ENCODE results near the gene TMED10. TPM values are rescaled to one million over a fixed set of nuclear protein-coding genes. Genes with fewer than 3 reads are reported as not detected.

Gene TMED10
- total and polyA plus RNA-seq, 2 donors (not counting 3 experiments of a cell fraction or from before 2014, with no cell fraction given), result 338 to 342 TPM

DNA sequence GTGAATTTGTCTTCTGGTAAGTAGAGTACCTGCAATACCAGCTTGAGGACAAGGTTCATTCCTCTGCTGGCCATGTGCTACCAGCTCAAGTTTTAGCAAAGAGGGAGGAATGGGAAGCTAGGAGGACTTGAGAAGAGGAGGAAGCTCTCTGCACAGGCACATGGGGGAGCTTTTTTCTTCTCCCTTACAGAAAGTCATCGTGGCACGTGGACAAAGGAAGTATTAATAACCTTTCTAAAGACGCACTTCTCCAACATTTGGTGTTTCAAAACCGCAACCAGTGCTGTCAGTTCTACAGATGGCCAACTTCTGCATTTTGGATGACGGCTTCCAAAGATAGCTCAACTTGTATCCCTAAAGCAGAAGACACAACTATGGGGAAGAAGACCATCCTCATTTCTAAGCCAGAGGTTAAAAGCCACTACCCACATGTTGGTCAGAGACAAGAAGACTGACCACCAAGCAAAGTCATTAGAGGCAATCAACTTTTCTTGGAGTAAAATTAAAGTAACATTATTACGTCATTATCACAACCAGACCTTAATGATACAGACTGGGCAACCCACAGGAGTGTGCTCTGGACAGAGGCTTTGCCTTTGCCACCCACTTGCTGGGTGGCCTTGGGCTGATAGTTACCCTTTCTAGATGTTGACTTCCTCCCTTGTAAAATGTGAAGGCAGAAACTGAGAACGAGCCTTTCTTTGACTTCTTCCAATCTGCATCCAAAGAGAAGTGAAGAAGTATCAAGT, 12.3 kb upstream of the TMED10 start:
- Histone ChIP-seq H3K4me3 (replicated peaks in 1 of 3; ENCODE audit: insufficient read depth in 1 of 3, low read depth in 1 of 3, low read length in 3 of 3) (no peak overlapping the region), H4K20me1 (replicated peaks; ENCODE audit: control insufficient read depth, extremely low read depth, insufficient read depth, low read length) (no peaks in the 10 kb centered on the region), H3K4me2 (ENCODE audit: insufficient read depth, low read length) (no peak overlapping the region), H3K9me1 (replicated peaks; ENCODE audit: control insufficient read depth, extremely low read depth, insufficient read depth, low read length) (no peaks in the 10 kb centered on the region), H3K9me3 (replicated peaks; ENCODE audit: control insufficient read depth, insufficient read depth, low read length) (no peaks in the 10 kb centered on the region), H2AFZ (ENCODE audit: low read depth, low read length) (no peak overlapping the region), H3K4me1 (ENCODE audit: control insufficient read depth, extremely low read depth, insufficient read depth, low read length) (no peaks in the 10 kb centered on the region), H3K9ac (replicated peaks; ENCODE audit: extremely low read depth, insufficient read depth, low read length) (no peak overlapping the region), H3K36me3 (ENCODE audit: control insufficient read depth in 2 of 2, extremely low read depth in 1 of 2, insufficient read depth in 2 of 2, low read length in 2 of 2) (no peaks in the 10 kb centered on the region), H3K27me3 (ENCODE audit: control insufficient read depth in 2 of 2, insufficient read depth in 2 of 2, low read length in 2 of 2) (peaks cover 0 to 4% of the 10 kb centered on the region in 2 experiments), H3K79me2 (ENCODE audit: control insufficient read depth, insufficient read depth, low read length) (no peaks in the 10 kb centered on the region), H3K27ac (ENCODE audit: insufficient read depth, low read depth, low read length) (no peak overlapping the region)
- POLR2A ChIA-PET, result no interaction called here
- BruUV-seq (replicated peaks), result no TSS peak
- no peak for DNase-seq (ENCODE audit: low read depth, low spot score)
- dilution Hi-C loops (cut with MboI; ENCODE audit: extremely low pct_ligation_motif_present, low sequenced_read_pairs), result no loop called here
- intact Hi-C loops (cut with micrococcal nuclease), result no loop called here
- no peak for FAIRE-seq
- TF ChIP-seq GATA2 (IDR thresholded peaks at IDR 0.05; ENCODE audit: insufficient read depth, insufficient read length, low read depth, low read length) (no peak), EZH2 (IDR thresholded peaks at IDR 0.05; ENCODE audit: borderline replicate concordance, low read depth, low read length, severe bottlenecking) (no peak), MYC (IDR thresholded peaks at IDR 0.05; ENCODE audit: low read depth, low read length) (no peak), POLR2AphosphoS5 (IDR thresholded peaks at IDR 0.05; ENCODE audit: insufficient read depth, low read depth, low read length) (no peak), FOS (IDR thresholded peaks at IDR 0.05; ENCODE audit: borderline replicate concordance, insufficient read depth, low read length) (no peak), POLR2A (IDR thresholded peaks at IDR 0.05; ENCODE audit: low read depth, low read length) (no peak), JUN (IDR thresholded peaks at IDR 0.05; ENCODE audit: borderline replicate concordance, insufficient read depth, insufficient read length, low read depth) (no peak)
- TF ChIP-seq, protein P1, sequence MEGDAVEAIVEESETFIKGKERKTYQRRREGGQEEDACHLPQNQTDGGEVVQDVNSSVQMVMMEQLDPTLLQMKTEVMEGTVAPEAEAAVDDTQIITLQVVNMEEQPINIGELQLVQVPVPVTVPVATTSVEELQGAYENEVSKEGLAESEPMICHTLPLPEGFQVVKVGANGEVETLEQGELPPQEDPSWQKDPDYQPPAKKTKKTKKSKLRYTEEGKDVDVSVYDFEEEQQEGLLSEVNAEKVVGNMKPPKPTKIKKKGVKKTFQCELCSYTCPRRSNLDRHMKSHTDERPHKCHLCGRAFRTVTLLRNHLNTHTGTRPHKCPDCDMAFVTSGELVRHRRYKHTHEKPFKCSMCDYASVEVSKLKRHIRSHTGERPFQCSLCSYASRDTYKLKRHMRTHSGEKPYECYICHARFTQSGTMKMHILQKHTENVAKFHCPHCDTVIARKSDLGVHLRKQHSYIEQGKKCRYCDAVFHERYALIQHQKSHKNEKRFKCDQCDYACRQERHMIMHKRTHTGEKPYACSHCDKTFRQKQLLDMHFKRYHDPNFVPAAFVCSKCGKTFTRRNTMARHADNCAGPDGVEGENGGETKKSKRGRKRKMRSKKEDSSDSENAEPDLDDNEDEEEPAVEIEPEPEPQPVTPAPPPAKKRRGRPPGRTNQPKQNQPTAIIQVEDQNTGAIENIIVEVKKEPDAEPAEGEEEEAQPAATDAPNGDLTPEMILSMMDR (IDR thresholded peaks at IDR 0.05; ENCODE audit: extremely low read depth in 1 of 2, insufficient read depth in 1 of 2, low read depth in 1 of 2, low read length in 2 of 2), result no peak
- TF ChIP-seq, protein P2, sequence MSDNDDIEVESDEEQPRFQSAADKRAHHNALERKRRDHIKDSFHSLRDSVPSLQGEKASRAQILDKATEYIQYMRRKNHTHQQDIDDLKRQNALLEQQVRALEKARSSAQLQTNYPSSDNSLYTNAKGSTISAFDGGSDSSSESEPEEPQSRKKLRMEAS (IDR thresholded peaks at IDR 0.05; ENCODE audit: insufficient read depth, insufficient read length), result no peak
- CTCF ChIA-PET, result interaction anchor here (0.6 kb wide), 1 partner anchor 107 kb away, joined by 3 read pairs; no protein-coding TSS in a partner anchor
